ENCODE results near the gene SMAD6.
"Not testable (repeated sequence)": the region's sequence is repeated elsewhere in the genome, so short reads cannot be mapped to it uniquely, and the experiment has no call there.

The SMAD6 gene

DNA sequence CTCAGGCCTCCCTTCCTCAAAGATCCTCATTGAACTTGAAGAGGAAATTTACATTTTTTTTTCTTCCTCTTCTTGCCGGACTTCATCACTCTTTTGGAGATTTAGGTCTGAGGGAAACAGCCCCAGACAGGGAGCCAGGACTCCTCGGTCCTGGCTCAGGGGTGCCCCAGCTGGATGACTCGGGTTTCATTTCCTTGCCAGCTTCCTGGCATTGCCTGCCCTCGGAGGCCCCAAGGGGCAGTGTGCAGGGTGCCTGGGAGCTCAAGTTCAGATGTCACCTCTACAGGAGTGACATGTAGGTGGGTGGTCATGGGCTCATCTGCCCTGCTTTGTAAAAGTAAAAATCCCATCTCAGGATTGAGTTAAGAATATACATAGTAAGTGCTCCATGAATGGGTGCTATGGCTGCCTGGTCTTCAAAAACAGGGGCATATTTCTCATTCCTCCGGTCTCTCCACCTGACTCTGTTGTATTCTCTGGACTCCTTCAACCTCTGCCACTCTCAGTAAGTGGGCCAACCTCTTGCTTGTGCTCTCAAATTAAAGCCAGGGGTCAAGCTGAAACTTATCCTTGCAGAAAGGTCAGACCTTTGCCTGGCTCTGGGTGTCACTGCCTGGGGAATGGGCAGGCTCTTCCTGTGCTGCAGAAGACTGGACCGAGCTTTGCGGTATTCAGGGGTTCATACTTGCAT lies 51.8 kb downstream of the SMAD6 start:
- TF ChIP-seq CTCF (conservative IDR thresholded peaks at IDR 0.05; ENCODE audit: low read depth): no peak
- ChIA-PET CTCF (interaction anchor here (0.9 kb wide), 1 partner anchor 35 kb away, joined by 3 read pairs; no protein-coding TSS in a partner anchor), POLR2A (ENCODE audit: low non-redundant PET) (no interaction called here)

DNA sequence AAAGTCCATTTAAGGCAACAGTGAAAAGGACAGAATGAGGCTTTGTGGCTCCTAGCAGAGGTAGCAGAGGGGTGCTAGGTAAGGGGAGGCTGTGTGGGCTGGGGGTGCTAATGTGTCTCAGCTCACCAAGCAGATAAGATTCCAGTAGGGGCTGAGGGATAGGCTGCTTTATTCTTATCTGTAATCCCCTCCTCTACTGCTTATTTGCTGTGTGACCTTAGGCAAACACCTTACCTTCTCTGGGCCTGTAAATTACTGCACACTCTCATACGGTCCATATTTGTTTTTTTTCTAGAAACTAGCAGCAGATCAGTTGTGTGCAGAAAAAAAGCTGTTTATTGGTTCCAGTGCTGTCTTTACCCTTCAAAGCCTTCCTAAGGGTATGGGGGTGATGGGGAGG lies 52.8 kb downstream of the SMAD6 start:
- no peak for TF ChIP-seq CTCF (conservative IDR thresholded peaks at IDR 0.05; ENCODE audit: low read depth)
- H3K27ac ChIP-seq: no peak overlapping the region
- CTCF ChIA-PET: interaction anchor here (0.6 to 0.9 kb wide), 2 partner anchors 34 to 56 kb away, joined by 3 read pairs; no protein-coding TSS in a partner anchor
- DNase-seq (ENCODE audit: low spot score): no peak
- POLR2A ChIA-PET (ENCODE audit: low non-redundant PET): interaction anchor here (0.5 kb wide), 1 partner anchor 115 kb away, joined by 3 read pairs; no protein-coding TSS in a partner anchor

More for the DNA sequence above, 51.8 kb downstream of the SMAD6 start:
- H3K27ac ChIP-seq: no peak overlapping the region
- DNase-seq (ENCODE audit: low spot score): no peak

DNA sequence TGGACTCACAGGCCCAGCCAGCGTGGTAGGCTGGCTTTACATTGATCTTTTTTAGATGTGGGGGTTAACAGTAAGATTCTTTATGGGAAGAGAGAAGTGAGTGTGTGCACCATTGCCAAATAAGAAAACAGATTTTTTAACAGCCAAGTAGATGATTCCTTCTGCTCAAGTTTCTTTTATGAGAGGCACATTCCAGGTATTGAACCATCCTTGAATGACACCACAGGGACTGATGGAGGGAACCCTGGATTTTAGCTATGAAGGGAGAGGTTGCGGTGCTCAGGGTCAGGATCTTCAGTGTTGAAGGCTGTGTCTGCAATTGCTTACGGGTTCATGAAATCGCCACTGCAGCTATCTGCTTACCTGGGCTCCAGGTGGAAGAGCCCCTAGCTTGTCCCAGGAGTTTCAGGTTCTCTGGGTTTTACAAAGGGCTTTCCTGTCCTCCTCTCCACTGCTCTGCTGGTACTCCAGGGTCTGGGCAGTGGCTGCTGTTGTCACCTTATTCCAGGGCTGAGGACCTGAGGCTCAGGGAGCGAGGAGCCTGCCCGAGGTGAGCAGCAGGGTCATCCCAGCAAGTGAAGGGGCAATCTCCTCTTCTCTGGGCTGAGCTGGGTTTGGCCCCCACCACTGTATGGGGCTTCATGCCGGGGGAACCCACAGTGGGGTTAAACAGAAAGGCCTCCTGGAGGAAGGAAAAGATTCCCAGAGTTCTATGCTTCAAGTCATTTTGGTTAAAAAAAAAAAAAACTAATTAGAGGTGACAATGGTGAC lies 53.4 kb downstream of the SMAD6 start:
- POLR2A ChIA-PET (ENCODE audit: low non-redundant PET): interaction anchor here (0.5 kb wide), 1 partner anchor 114 kb away, joined by 3 read pairs; no protein-coding TSS in a partner anchor
- H3K27ac ChIP-seq: no peak overlapping the region
- DNase-seq (ENCODE audit: low spot score): no peak
- CTCF ChIA-PET: interaction anchor here (0.6 to 0.7 kb wide), 2 partner anchors 11 to 33 kb away, joined by 7 to 10 read pairs; no protein-coding TSS in a partner anchor
- no peak for TF ChIP-seq CTCF (conservative IDR thresholded peaks at IDR 0.05; ENCODE audit: low read depth)

DNA sequence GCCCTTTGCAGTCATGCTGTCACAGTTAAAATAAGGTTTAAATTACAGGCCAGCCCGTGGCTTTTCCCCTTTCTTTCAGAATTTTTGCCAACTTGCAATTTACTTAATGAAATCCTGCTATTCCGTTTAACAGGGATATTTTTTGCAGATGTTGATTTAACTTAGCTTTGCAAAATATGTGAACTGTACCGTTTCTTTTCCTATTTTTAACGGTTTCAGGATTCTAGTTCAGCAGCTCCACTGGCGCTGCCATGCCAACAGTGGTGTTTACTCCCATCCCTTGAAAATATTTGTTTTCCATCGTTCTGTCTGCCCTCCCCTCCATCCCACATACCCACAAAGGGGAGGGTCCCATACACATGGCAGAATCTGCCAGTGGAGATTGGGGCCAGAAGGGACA lies 54.3 kb downstream of the SMAD6 start:
- no peak for DNase-seq (ENCODE audit: low spot score)
- no peak overlapping the region for H3K27ac ChIP-seq
- CTCF ChIA-PET: interaction anchor here (0.6 to 0.7 kb wide), 3 partner anchors 12 to 32 kb away, joined by 3 to 10 read pairs (median 7); no protein-coding TSS in a partner anchor
- no peak for TF ChIP-seq CTCF (conservative IDR thresholded peaks at IDR 0.05; ENCODE audit: low read depth)
- POLR2A ChIA-PET (ENCODE audit: low non-redundant PET): no interaction called here

DNA sequence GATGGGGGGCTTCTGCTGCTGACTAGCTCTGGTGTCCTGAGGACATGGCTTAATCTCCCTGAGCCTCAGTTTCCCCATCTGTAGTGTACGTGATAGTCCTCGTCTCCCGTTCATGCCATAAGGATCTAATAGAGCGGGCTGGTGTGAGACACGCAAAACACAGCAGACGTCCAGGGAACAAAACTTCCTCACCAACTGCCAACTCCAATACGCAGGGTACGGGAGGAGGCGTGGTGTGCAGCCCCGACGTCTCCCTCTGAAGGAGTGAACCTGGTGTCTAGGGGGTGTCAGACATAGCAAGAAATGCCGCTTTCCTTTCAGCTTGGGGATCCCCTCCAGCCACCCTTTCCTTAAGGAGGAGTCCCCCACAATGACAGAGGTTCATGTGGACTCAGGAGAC lies 55.0 kb downstream of the SMAD6 start:
- ChIA-PET POLR2A (ENCODE audit: low non-redundant PET) (no interaction called here), CTCF (interaction anchor here (0.6 kb wide), 1 partner anchor 106 kb away, joined by 4 read pairs; no protein-coding TSS in a partner anchor)
- H3K27ac ChIP-seq: no peak overlapping the region
- no peak for DNase-seq (ENCODE audit: low spot score)
- no peak for TF ChIP-seq CTCF (conservative IDR thresholded peaks at IDR 0.05; ENCODE audit: low read depth)

GRCh38 chr15:66757521-66757920 lies 55.5 kb downstream of the SMAD6 start:
- ChIA-PET POLR2A (ENCODE audit: low non-redundant PET) (no interaction called here), CTCF (interaction anchor here (0.6 kb wide), 1 partner anchor 106 kb away, joined by 4 read pairs; no protein-coding TSS in a partner anchor)
- TF ChIP-seq CTCF (conservative IDR thresholded peaks at IDR 0.05; ENCODE audit: low read depth): no peak
- no peak overlapping the region for H3K27ac ChIP-seq
- DNase-seq (ENCODE audit: low spot score): no peak

DNA sequence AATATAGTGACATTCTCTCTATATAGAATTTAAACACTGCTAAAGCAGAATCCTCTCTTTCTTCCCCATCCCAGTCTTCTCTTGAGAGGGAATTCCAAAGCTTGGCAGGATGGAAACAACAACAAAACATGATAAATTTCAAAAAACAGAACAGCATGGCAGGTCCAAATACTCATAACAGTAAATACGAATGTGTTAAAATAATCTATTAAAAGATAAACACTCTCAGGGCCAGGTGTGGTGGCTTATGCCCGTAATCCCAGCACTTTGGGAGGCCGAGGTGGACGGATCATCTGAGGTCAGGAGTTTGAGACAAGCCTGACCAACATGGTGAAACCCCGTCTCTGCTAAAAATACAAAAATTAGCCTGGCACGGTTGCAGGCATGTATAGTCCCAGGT lies 56.2 kb downstream of the SMAD6 start:
- CTCF ChIA-PET: interaction anchor here (0.7 kb wide), 1 partner anchor 437 kb away, joined by 3 read pairs; no protein-coding TSS in a partner anchor

More for the DNA sequence above, 56.2 kb downstream of the SMAD6 start:
- not testable (repeated sequence) for DNase-seq (ENCODE audit: low spot score); H3K27ac ChIP-seq
- POLR2A ChIA-PET (ENCODE audit: low non-redundant PET): interaction anchor here (0.8 kb wide), 1 partner anchor 467 kb away, joined by 3 read pairs; no protein-coding TSS in a partner anchor

Measured in RWPE1 (cell line).